Dermis microvascular lymphatic vessel endothelial cell (primary cell): ENCODE measurements around the gene ERMP1. TPM values are rescaled to one million over a fixed set of nuclear protein-coding genes. Genes with fewer than 3 reads are reported as not detected.

Source experiments
- total RNA-seq: library from RNA; depleted of rRNA; stranded (reverse); fragments of >200 nt; gene quantifications from 2 replicates; pipeline ENCODE4 v1.2.1, GENCODE V29; 2014

Gene ERMP1
- total RNA-seq, 1 donor from 2014 or later, result 16.6 TPM

Other genes starting within 250 kb of the ERMP1 start
- gene RIC1, start 204.0 kb downstream of the ERMP1 start, total RNA-seq, result 25.0 and 37.3 TPM in 2 replicates
- gene MLANA, start 57.8 kb upstream of the ERMP1 start, total RNA-seq, result not detected in 2 replicates
- gene RANBP6, start 182.5 kb upstream of the ERMP1 start, total RNA-seq, result 26.2 and 26.4 TPM in 2 replicates